Measurements from ENCODE around the gene NPB.

Gene NPB

DNA sequence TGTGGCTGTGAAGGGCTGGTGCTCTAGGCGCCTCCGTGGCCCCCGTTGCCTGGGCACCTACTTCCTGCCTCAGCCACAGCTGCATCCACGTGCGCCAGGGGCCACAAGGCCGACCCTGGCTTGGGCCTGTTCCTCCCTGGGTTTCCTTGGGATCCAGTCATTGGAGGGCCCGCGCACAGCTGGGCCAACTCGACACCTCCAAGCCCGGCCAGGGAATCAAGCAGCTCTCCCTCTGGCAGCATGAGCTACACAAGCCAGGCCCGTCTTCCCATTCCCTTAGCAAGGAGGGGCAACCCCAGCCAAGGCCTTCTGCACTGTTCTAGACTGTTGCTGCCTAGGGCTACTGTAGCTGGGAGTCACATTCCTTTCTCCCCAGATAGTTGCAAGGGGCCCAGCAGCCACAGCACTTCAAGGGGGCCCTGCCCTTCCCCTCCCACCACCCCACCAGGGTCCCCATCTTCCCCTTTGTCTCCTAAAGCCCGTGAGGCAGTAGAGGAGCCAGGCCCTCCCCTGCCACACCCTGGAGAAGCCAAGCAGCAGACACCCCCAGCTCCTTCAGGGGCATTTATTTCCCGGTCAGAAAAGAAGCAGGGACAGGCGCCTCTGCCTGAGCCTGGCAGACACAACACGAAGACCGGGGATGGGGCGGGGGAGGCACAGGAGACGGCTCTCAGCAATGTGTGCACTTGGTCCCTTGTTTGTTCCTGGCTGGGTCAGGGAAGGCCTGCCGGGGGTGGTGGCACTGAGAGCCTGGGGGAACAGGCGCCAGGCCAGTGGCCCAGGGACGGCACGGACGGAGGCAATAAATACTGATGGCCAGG lies 34.7 kb upstream of the NPB start:
- Mint-ChIP-seq H3K27ac (peak overlapping the region; percentile 96), H3K4me1 (peaks cover 68% of the 10 kb centered on the region), H3K36me3 (peaks cover 97% of the 10 kb centered on the region), H3K9me3 (no peaks in the 10 kb centered on the region), H3K4me3 (peak overlapping the region; percentile 84)
- DNase-seq (ENCODE audit: low spot score in 2 of 2) (peak in 1 of 2 donors; percentile 63), ATAC-seq (no peak)

DNA sequence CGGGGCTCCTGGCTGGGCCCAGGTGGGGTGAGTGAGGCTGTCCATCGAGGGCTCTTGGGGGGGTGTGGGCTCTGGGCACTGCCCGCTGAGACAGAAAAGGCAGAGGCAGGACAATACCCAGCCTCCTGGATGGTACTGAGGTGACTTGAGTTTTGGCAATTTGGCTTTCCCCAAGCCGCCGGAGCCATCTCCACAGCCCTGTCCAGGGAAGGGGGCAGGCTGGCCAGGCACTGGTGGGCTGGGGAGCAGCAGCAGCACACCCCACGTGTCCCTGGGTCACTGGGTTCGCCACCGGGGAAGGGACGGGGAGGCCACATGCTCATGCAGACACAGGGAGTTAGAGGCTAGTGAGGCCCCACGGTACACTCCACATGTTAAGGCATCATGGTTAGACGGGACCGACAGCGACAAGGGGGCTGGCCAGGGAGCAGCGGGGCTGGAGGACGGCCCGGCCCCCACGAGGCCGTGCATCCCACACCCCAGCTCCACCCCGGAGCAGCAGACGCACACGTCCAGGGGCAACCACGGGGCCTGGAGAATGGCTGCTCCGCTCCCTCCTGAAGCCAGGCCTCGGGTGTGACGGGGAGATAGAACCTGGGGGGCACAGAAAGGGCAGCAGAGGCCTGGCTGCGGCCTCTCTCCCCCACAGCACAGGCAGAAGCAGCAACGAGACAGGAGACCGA lies 33.9 kb upstream of the NPB start:
- Mint-ChIP-seq H3K9me3 (no peaks in the 10 kb centered on the region), H3K4me1 (peaks cover 68% of the 10 kb centered on the region), H3K36me3 (peaks cover 97% of the 10 kb centered on the region), H3K4me3 (peak overlapping the region; percentile 84), H3K27ac (peak overlapping the region; percentile 96)
- peak in 1 of 2 donors; percentile 59 for DNase-seq (ENCODE audit: low spot score in 2 of 2)
- no peak for ATAC-seq

GRCh38 chr17:81868674-81869220 lies 33.3 kb upstream of the NPB start:
- Mint-ChIP-seq H3K9me3 (no peaks in the 10 kb centered on the region), H3K4me3 (peak overlapping the region; percentile 84), H3K36me3 (peaks cover 94% of the 10 kb centered on the region), H3K4me1 (peaks cover 64% of the 10 kb centered on the region), H3K27ac (peak overlapping the region; percentile 96)
- no peak for DNase-seq (ENCODE audit: low spot score in 2 of 2)
- no peak for ATAC-seq

GRCh38 chr17:81869221-81870130 lies 32.6 kb upstream of the NPB start:
- ATAC-seq (peak; percentile 22), DNase-seq (ENCODE audit: low spot score in 2 of 2) (peak; percentile 60 to 85)
- Mint-ChIP-seq H3K9me3 (no peaks in the 10 kb centered on the region), H3K4me3 (peak overlapping the region; percentile 84), H3K4me1 (peaks cover 57% of the 10 kb centered on the region), H3K27ac (peak overlapping the region; percentile 96), H3K36me3 (peaks cover 86% of the 10 kb centered on the region)

DNA sequence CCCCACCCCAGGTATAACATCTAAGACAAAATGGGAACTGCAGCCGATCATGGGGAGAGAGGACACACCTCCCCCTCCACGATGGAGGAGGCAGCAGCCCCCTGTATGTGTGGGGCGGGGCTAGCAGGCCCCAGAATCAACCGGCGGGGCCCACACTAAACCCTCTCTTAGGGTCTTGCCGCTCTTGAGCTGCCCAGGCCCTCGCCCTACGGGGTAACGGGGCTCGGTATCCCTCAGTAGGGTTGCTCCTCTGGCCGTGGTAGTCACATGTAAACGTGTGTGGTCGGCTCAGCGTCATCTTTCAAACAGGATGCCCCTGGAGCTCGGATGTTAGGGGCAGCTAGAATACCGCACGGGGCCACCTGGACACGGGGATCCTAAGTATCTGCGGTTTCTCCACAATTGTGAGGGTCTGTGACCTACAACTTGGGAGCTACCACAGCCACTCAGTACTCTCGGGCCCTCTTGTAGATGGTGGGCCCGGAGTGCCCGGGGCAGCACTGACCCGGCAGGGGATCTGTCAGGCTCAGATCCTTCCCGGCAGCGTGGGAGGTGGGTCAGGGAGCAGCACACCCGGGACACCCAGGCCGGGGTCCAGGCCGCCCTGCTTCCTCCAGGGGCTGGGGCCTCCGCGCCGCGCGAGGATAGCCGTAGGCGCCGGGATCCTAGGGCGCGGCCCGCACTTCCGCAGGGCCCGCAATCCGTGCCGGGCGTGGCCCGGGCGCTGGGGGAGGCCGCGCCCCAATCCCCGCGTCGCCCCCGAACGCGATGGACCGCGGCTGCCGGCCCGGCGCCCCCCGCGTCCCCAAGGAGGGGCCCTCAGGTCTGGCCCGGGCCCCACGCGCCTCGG lies 31.7 kb upstream of the NPB start:
- H3K36me3 Mint-ChIP-seq: peaks cover 78% of the 10 kb centered on the region
- peaks cover 55% of the 10 kb centered on the region for H3K4me1 Mint-ChIP-seq
- peak overlapping the region; percentile 96 for H3K27ac Mint-ChIP-seq
- ATAC-seq (peak; percentile 49), DNase-seq (ENCODE audit: low spot score in 2 of 2) (peak; percentile 27 to 78)
- H3K4me3 Mint-ChIP-seq: peak overlapping the region; percentile 84
- H3K9me3 Mint-ChIP-seq: no peaks in the 10 kb centered on the region

GRCh38 chr17:81870981-81871386 lies 31.1 kb upstream of the NPB start, which contains the start of gene ARHGDIA:
Gene ARHGDIA, minus strand, starts transcription at chr17:81871337. Its CDS starts 1,407 bp downstream, at chr17:81869930.
- peak within 1 kb of the TSS; percentile 96 for H3K27ac Mint-ChIP-seq
- peak within 1 kb of the TSS; percentile 84 for H3K4me3 Mint-ChIP-seq
- peaks cover 71% of the 10 kb centered on the region for H3K36me3 Mint-ChIP-seq
- ATAC-seq (peak; percentile 76), DNase-seq (ENCODE audit: low spot score in 2 of 2) (peak in 1 of 2 donors; percentile 60)
- H3K9me3 Mint-ChIP-seq: no peaks in the 10 kb centered on the region
- peaks cover 50% of the 10 kb centered on the region for H3K4me1 Mint-ChIP-seq

DNA sequence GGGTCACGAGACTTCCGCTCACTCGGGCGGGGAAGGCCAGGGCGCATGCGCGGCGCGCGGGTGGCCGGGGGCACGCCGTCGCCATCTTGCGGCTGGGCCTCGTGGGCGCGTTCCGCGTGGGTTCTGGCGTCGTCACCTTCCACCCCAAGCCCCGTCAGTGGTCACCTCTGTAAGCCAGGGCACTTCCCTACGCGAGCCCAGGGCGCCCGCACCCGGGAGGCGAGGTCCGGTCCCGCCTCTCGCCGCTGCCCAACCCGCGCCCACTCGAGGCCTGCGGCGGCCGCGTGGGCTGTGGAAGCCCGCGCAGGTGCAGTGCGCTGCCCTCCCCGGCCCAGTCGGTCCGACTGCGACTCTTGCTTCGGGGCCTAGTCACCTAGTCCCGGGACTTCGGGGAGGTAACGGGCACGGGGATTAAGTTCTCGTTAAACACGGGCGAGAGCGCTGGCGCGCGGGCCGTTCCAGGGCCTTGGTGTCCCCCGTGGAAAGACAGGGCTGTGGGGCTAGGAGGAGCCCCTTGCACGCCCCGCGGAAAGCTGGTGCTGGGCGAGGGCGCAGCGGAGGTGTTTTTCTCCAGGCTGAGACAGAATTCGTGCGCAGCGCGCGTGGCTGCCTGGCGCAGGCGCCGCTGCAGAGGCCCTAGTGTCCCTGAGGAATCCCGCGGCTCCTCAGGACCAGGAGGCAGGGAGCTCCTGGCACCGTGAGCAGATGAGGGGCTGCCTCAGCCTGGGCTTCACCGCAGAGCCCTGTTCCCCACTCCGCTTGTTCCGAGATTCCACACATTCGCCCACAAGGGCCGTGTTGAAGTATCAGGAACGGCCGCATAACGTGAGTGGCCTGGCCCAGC lies 30.4 kb upstream of the NPB start:
- Mint-ChIP-seq H3K4me1 (peaks cover 47% of the 10 kb centered on the region), H3K9me3 (no peaks in the 10 kb centered on the region), H3K4me3 (peak overlapping the region; percentile 84), H3K27ac (peak overlapping the region; percentile 93), H3K36me3 (peaks cover 65% of the 10 kb centered on the region)
- DNase-seq (ENCODE audit: low spot score in 2 of 2) (peak; percentile 96 to 97), ATAC-seq (peak; percentile 5)

DNA sequence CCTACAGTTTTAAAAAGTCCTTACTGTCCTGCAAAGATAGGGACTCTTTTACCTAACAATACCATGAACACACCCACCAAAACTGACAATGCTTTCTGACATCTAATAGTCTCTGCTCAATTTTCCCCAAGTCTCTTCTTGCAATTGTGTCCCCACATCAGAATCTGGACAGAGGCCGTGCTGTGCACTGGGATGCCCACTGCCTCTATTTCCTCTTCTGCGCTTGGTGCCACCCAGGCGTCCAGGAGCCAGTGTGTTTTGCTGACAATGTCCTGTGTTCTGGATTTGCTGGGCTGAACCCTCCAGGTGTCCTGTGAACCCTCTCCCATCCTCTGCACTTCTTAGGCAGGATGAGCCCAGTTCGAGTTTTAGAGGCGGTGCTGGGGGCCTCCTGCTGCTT lies 24.5 kb upstream of the NPB start:
- peaks cover 68% of the 10 kb centered on the region for H3K36me3 Mint-ChIP-seq
- H3K9me3 Mint-ChIP-seq: no peaks in the 10 kb centered on the region
- ATAC-seq: no peak
- DNase-seq (ENCODE audit: low spot score in 2 of 2): no peak
- H3K4me1 Mint-ChIP-seq: peaks cover 8% of the 10 kb centered on the region
- H3K4me3 Mint-ChIP-seq: no peak overlapping the region
- H3K27ac Mint-ChIP-seq: peak overlapping the region; percentile 72

GRCh38 chr17:81878294-81878693 lies 23.7 kb upstream of the NPB start:
- ATAC-seq: no peak
- Mint-ChIP-seq H3K4me3 (no peak overlapping the region), H3K4me1 (peaks cover under 1% of the 10 kb centered on the region), H3K36me3 (peaks cover 68% of the 10 kb centered on the region), H3K27ac (no peak overlapping the region), H3K9me3 (no peaks in the 10 kb centered on the region)
- DNase-seq (ENCODE audit: low spot score in 2 of 2): no peak

DNA sequence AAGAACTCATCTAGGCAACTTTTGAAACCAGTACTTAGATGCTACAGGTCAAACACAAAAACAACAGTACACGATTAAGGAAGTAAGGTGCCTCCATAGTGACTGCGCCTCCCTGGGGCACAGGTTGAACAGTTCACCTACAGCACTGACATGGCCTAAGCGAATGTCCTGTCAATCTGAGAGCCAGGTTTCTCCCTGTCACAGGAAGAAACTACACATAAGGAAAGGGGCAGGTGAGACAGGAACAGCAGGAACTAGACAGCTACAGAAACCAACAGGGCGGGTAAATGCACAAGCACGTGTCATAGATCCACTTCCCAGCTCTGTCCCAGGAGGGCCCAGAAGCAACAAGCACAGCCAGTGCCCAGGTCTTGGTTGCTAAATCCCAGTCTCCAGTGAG lies 22.9 kb upstream of the NPB start:
- H3K27ac Mint-ChIP-seq: no peak overlapping the region
- DNase-seq (ENCODE audit: low spot score in 2 of 2) (no peak), ATAC-seq (no peak)
- no peaks in the 10 kb centered on the region for H3K4me1 Mint-ChIP-seq
- no peak overlapping the region for H3K4me3 Mint-ChIP-seq
- H3K9me3 Mint-ChIP-seq: no peaks in the 10 kb centered on the region
- H3K36me3 Mint-ChIP-seq: peaks cover 75% of the 10 kb centered on the region

GRCh38 chr17:81884520-81884919 lies 17.5 kb upstream of the NPB start:
- DNase-seq (ENCODE audit: low spot score in 2 of 2) (no peak), ATAC-seq (peak; percentile 34)
- Mint-ChIP-seq H3K9me3 (no peaks in the 10 kb centered on the region), H3K27ac (no peak overlapping the region), H3K36me3 (peaks cover 100% of the 10 kb centered on the region), H3K4me1 (peaks cover 29% of the 10 kb centered on the region), H3K4me3 (no peak overlapping the region)

GRCh38 chr17:81884968-81885367 lies 17.1 kb upstream of the NPB start:
- no peak for ATAC-seq
- no peak for DNase-seq (ENCODE audit: low spot score in 2 of 2)
- Mint-ChIP-seq H3K9me3 (no peaks in the 10 kb centered on the region), H3K4me3 (no peak overlapping the region), H3K4me1 (peaks cover 29% of the 10 kb centered on the region), H3K27ac (no peak overlapping the region), H3K36me3 (peaks cover 100% of the 10 kb centered on the region)

DNA sequence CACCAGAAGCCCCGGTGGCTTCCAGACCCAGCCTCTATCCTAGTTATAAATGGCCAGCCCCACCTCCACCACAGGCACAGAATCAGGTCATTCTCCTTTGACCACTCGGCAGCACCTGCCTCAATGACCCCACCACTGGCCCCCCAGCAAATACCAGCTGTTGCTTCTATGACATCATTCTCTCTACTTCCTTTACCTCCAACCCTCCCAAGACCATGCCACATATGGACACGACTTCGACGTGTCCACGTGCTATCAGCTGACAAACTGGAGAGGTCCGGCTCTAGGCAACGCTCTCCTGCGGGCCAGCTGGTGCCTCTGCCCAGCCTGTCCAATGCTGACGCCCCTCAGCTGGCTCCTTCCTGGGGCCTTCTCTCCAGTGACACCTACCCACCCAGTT lies 16.6 kb upstream of the NPB start:
- no peak for DNase-seq (ENCODE audit: low spot score in 2 of 2)
- peaks cover 29% of the 10 kb centered on the region for H3K4me1 Mint-ChIP-seq
- no peaks in the 10 kb centered on the region for H3K9me3 Mint-ChIP-seq
- ATAC-seq: peak; percentile 33
- H3K27ac Mint-ChIP-seq: peak overlapping the region; percentile 73
- no peak overlapping the region for H3K4me3 Mint-ChIP-seq
- H3K36me3 Mint-ChIP-seq: peaks cover 100% of the 10 kb centered on the region
